ENCODE results near the gene SND1. TPM values are rescaled to one million over a fixed set of nuclear protein-coding genes. Genes with fewer than 3 reads are reported as not detected.

The SND1 gene
- total RNA-seq, 1 experiment from 2014 or later = 218 TPM

GRCh38 chr7:127769696-127770400 is 117.9 kb downstream of the SND1 start:
- Histone ChIP-seq H4K8ac (replicated peaks; ENCODE audit: insufficient read length, low read depth, low read length) (no peak overlapping the region), H3K27me3 (ENCODE audit: insufficient read depth, low read length) (no peaks in the 10 kb centered on the region), H3K56ac (ENCODE audit: insufficient read length, low read depth, low read length) (no peak overlapping the region), H4K5ac (ENCODE audit: insufficient read length, low read depth, low read length) (no peak overlapping the region), H3K27ac (ENCODE audit: insufficient read length, low read depth, low read length) (no peak overlapping the region), H3K79me2 (ENCODE audit: insufficient read depth, low read length) (peaks cover 3% of the 10 kb centered on the region; the same call in 1 of the 2 replicates), H3K23me2 (ENCODE audit: insufficient read length, low read depth, low read length, poor library complexity, severe bottlenecking) (no peaks in the 10 kb centered on the region), H4K91ac (ENCODE audit: insufficient read length, low read depth, low read length) (no peak overlapping the region), H2BK120ac (ENCODE audit: low read depth, low read length, poor library complexity, severe bottlenecking) (no peak overlapping the region), H2AK5ac (ENCODE audit: insufficient read length, low read length) (no peak overlapping the region), H3K9ac (ENCODE audit: extremely low read depth, insufficient read length, low read length) (no peak overlapping the region), H3K18ac (ENCODE audit: insufficient read length, low read depth, low read length) (no peak overlapping the region), H2BK5ac (ENCODE audit: insufficient read length, low read length) (no peak overlapping the region), H4K20me1 (ENCODE audit: control insufficient read depth, insufficient read depth, insufficient read length) (no peaks in the 10 kb centered on the region), H3K4me1 (ENCODE audit: insufficient read depth, low read length) (peaks cover 2% of the 10 kb centered on the region; the same call in 1 of the 2 replicates), H2BK12ac (ENCODE audit: insufficient read length, low read depth, low read length) (no peak overlapping the region), H2BK20ac (ENCODE audit: low read depth, low read length, poor library complexity, severe bottlenecking) (no peak overlapping the region), H3T11ph (ENCODE audit: low read length) (no peak overlapping the region), H3K79me1 (ENCODE audit: insufficient read depth, low read depth, low read length, poor library complexity, severe bottlenecking) (peaks cover 4% of the 10 kb centered on the region), H3K14ac (ENCODE audit: insufficient read depth, low read length) (no peak overlapping the region), H3K4me2 (ENCODE audit: insufficient read depth, insufficient read length, low read length) (no peak overlapping the region), H3K9me3 (ENCODE audit: control insufficient read depth, low read depth, low read length) (no peaks in the 10 kb centered on the region), H3K4ac (ENCODE audit: low read depth, low read length) (no peak overlapping the region), H3K23ac (ENCODE audit: insufficient read length, low read depth, low read length) (no peak overlapping the region), H2BK15ac (ENCODE audit: low read depth, low read length) (no peak overlapping the region), H2AFZ (ENCODE audit: low read length) (no peak overlapping the region)
- TF ChIP-seq CTCF (conservative IDR thresholded peaks at IDR 0.05) = no peak
- Mint-ChIP-seq H3K36me3 (ENCODE audit: insufficient read depth in 1 of 3, low read depth in 3 of 3) (peaks cover 9 to 15% (median 10%) of the 10 kb centered on the region in 3 experiments; a peak in 6 of 7 replicates), H3K27ac (no peak overlapping the region), H3K9me3 (no peaks in the 10 kb centered on the region), H3K27me3 (ENCODE audit: low read depth) (no peaks in the 10 kb centered on the region), H3K4me3 (no peak overlapping the region), H3K4me1 (peaks cover 21 to 24% of the 10 kb centered on the region in 2 experiments)
- WGBS (ENCODE audit: extremely low coverage, insufficient read length, low lambda C conversion rate) = no CpG with 5 or more reads among the region's 4 CpGs
- DNase-seq = no peak

All from H9 (cell line).